GM23248 (cell line): ENCODE results near the gene PPOX. TPM values are rescaled to one million over a fixed set of nuclear protein-coding genes. Genes with fewer than 3 reads are reported as not detected.
A peak's percentile ranks its signal among the peaks of the same experiment; 100 is the strongest.

Experiments used
- DNase-seq: peaks from one replicate; pipeline ENCODE4 v3.0.0-alpha.2; 2015
- H2AFZ ChIP-seq: fragments of 200-600 bp; sonication (generic); 2 replicates; pipeline ENCODE4 v1.6.1; 2016; ENCODE audit warnings: antibody characterized with exemption
- H3F3A ChIP-seq: fragments of 200-600 bp; sonication (generic); 2 replicates; pipeline ENCODE4 v1.6.1; 2016; ENCODE audit warnings: mild to moderate bottlenecking, antibody characterized with exemption, mixed run types; ENCODE audit not compliant: insufficient read depth
- H3K27ac ChIP-seq: fragments of 200-600 bp; sonication (generic); 2 replicates; pipeline ENCODE4 v1.5.1; 2016; ENCODE audit warnings: mild to moderate bottlenecking
- H3K27me3 ChIP-seq: fragments of 200-600 bp; sonication (generic); replicated peaks from 2 replicates; pipeline ENCODE4 v1.6.1; 2016; ENCODE audit warnings: mild to moderate bottlenecking; ENCODE audit not compliant: insufficient read depth
- H3K36me3 ChIP-seq: fragments of 200-600 bp; sonication (generic); 2 replicates; pipeline ENCODE4 v1.6.1; 2016; ENCODE audit warnings: low read depth, mild to moderate bottlenecking
- H3K4me1 ChIP-seq: fragments of 200-600 bp; sonication (generic); 2 replicates; pipeline ENCODE4 v1.6.1; 2016; ENCODE audit warnings: mild to moderate bottlenecking; ENCODE audit not compliant: insufficient read depth
- H3K4me2 ChIP-seq: fragments of 200-600 bp; sonication (generic); one replicate; pipeline ENCODE4 v1.6.1; 2016; ENCODE audit warnings: mild to moderate bottlenecking; ENCODE audit not compliant: unreplicated experiment
- H3K4me3 ChIP-seq: fragments of 200-600 bp; sonication (generic); 2 replicates; pipeline ENCODE4 v1.5.1; 2016; ENCODE audit warnings: mild to moderate bottlenecking
- H3K79me2 ChIP-seq: fragments of 200-600 bp; sonication (generic); 2 replicates; pipeline ENCODE4 v1.6.1; 2016; ENCODE audit warnings: mild to moderate bottlenecking; ENCODE audit not compliant: insufficient read depth
- H3K9ac ChIP-seq: fragments of 200-600 bp; sonication (generic); 2 replicates; pipeline ENCODE4 v1.6.1; 2016; ENCODE audit warnings: mild to moderate bottlenecking
- H3K9me2 ChIP-seq: fragments of 200-600 bp; sonication (generic); 2 replicates; pipeline ENCODE4 v1.6.1; 2016; ENCODE audit warnings: mixed run types, mild to moderate bottlenecking, moderate library complexity; ENCODE audit not compliant: insufficient read depth
- H3K9me3 ChIP-seq: fragments of 200-600 bp; sonication (generic); one replicate; pipeline ENCODE4 v1.6.1; 2017; ENCODE audit warnings: low read depth
- H4K20me1 ChIP-seq: fragments of 200-600 bp; sonication (generic); 2 replicates; pipeline ENCODE4 v1.6.0; 2016; ENCODE audit not compliant: insufficient read depth
- EZH2 ChIP-seq: fragments of 200-600 bp; sonication (generic); IDR thresholded peaks from 2 replicates; pipeline ENCODE4 v1.6.1; 2018; ENCODE audit warnings: antibody characterized with exemption, mild to moderate bottlenecking; ENCODE audit not compliant: insufficient read depth, poor library complexity, severe bottlenecking
- EZH2phosphoT487 ChIP-seq: fragments of 200-600 bp; sonication (generic); IDR thresholded peaks from 2 replicates; pipeline ENCODE4 v1.6.1; 2018; ENCODE audit warnings: antibody characterized with exemption, moderate library complexity, mild to moderate bottlenecking, low read depth; ENCODE audit not compliant: insufficient read depth
- WGBS, 2 experiments: methylation state at CpG; one replicate each; pipeline ENCODE4 v1.1.6; 2015 to 2017; ENCODE audit warnings: low lambda C conversion rate in 2 of 2, low coverage in 1 of 2; ENCODE audit errors: missing lambda C conversion rate in 2 of 2; 5-methylcytosine and 5-hydroxymethylcytosine counted together
- in situ Hi-C: fragments of 300-500 bp; cut with MboI; formaldehyde crosslinking; loops from 2 replicates; pipeline ENCODE4 v1.15.0; 2020
- polyA plus RNA-seq: library from polyadenylated mRNA; unstranded; fragments of >200 nt; fragmentation: Nextera tagmentation; extraction: Ambion mirVana; gene quantifications from 2 replicates; pipeline ENCODE4 v1.2.1, GENCODE V29; 2016
- total RNA-seq: library from RNA; depleted of rRNA; stranded (reverse); fragments of >200 nt; shearing (Covaris generic); gene quantifications from 2 replicates; pipeline ENCODE4 v1.2.3, GENCODE V29; 2014; rRNA removed

The PPOX gene
- 18.8 and 36.2 TPM in 2 replicates for total RNA-seq
- 21.5 and 25.9 TPM in 2 replicates for polyA plus RNA-seq

DNA sequence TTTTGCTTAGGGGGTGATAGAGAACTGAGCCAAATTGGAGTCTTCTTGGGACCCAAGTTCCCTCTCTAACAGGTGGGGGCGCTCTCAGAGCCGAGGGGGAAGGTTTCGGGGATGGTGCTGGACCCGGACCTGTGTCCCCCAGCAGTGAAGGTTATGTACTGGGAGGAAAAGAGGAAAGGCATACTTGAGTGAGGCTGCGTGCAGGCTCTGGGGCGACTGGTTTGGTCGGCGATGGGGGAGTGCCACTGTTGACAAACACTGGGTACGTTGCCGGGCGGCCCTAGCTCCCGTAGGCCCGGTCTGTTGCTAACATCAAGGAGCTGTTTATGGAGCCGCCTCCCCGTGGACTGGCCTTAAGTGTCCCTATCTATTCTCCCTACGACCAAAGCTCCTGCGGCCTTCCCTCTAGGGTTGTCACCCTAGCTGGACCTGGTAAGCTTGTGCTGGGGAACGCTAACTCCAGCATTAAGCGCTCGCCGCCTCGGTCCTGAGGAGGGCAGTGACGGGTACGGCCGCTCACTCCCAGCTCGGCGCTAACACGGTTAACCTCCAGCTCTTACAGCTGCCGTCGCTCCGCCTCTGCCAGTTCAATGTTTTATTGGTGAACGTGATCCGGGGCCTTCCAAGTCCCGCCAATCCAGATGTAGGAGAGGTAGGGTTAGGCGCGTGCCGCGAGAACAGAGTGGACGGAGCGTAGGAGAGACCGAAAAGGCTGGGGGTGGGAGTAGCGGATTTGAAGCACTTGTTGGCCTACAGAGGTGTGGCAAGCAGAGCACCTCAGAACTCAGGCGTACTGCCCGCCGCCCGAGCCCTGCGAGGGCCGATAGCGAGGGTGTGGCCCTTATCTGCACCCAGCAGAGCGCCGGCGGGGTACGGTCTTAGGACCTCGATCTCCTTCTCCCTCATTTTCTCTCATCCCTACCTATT is at the start of gene PPOX:
Gene PPOX (plus strand): TSS at position 685 of the 927 bp plus-strand sequence. CDS start 422 bp downstream, outside the sequence.
- Histone ChIP-seq H3K27ac (peak within 1 kb of the TSS; percentile 99), H3K27me3 (no peaks in the 10 kb centered on the region), H3K4me2 (peak within 1 kb of the TSS; percentile 85), H3K36me3 (peaks cover 7% of the 10 kb centered on the region), H2AFZ (peak within 1 kb of the TSS; percentile 72), H3K9ac (peak within 1 kb of the TSS; percentile 96), H3F3A (peaks cover 20% of the 10 kb centered on the region), H3K4me1 (peaks cover 6% of the 10 kb centered on the region), H3K4me3 (peak within 1 kb of the TSS; percentile 79), H3K9me3 (no peaks in the 10 kb centered on the region), H4K20me1 (no peaks in the 10 kb centered on the region), H3K9me2 (no peaks in the 10 kb centered on the region), H3K79me2 (peaks cover 1% of the 10 kb centered on the region; the same call in 1 of the 2 replicates)
- in situ Hi-C loops, result no loop called here
- DNase-seq, result peak; percentile 99
- TF ChIP-seq EZH2 (no peak), EZH2phosphoT487 (no peak)
- WGBS, 2 experiments, result 1% methylated on average over 46 to 53 of the region's 54 CpGs

DNA sequence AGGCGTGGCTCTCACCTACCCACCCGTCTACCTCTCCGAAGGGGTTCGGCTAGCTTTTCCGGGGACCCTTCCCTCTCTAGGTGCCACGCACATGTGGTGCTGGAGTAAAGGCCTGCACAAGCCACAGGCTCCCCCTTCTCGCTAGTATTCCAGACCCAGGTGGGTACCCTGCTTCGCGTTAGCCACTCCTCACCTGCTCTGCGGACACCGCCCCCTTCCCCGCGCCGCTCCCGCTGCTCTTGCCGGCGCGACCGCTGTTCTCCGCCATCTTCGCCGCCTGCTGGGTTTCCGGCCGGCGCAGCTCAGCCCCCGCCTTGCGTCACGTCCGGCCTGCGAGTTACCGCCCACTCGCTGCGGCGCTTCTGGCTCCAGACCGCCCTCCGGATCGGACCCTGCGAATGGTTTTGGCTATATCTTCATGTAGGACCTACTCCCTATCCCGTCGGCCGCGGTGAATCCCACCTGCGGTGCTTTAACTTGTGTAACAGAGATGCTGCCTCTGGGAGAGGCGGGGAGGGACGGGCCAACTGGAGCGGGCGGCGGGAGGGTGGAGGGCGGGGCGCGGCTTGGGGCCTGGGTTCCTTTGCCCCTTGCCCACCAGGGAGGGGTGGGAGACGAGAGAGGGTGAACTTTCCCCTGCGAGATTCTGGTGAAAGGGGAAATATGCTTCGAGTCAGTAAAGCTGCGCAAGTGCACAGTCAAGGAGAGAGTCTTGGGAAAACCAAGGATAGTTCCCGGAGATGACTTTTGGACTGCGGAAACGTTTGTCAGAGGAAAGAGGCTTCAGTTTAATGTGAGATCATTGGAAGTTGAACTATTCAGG is 48.3 kb upstream of the PPOX start, which contains the start of the genes NIT1 and PFDN2:
Gene NIT1 (plus strand): TSS at position 347 of the 823 bp plus-strand sequence. CDS start 72 bp downstream, at position 419.
Gene PFDN2 (minus strand): TSS at position 279 of the 823 bp plus-strand sequence. CDS start 11 bp downstream, at position 268.
- Histone ChIP-seq H2AFZ (peak within 1 kb of the TSS; percentile 88), H3K79me2 (peaks cover 91% of the 10 kb centered on the region), H3K4me2 (peak within 1 kb of the TSS; percentile 91), H3K36me3 (peaks cover 28% of the 10 kb centered on the region; the same call in 1 of the 2 replicates), H3K27ac (peak within 1 kb of the TSS; percentile 95), H3K9me3 (no peaks in the 10 kb centered on the region), H3K9ac (peak within 1 kb of the TSS; percentile 99), H3K4me3 (peak within 1 kb of the TSS; percentile 97), H3K27me3 (no peaks in the 10 kb centered on the region), H3F3A (peaks cover 41% of the 10 kb centered on the region), H3K4me1 (peaks cover 45% of the 10 kb centered on the region), H4K20me1 (no peaks in the 10 kb centered on the region), H3K9me2 (no peaks in the 10 kb centered on the region)
- in situ Hi-C loops, result no loop called here
- TF ChIP-seq EZH2, result no peak
- TF ChIP-seq EZH2phosphoT487, result no peak
- DNase-seq, result peak; percentile 97
- WGBS, 2 experiments, result 1% methylated on average over 49 to 58 of the region's 58 CpGs

DNA sequence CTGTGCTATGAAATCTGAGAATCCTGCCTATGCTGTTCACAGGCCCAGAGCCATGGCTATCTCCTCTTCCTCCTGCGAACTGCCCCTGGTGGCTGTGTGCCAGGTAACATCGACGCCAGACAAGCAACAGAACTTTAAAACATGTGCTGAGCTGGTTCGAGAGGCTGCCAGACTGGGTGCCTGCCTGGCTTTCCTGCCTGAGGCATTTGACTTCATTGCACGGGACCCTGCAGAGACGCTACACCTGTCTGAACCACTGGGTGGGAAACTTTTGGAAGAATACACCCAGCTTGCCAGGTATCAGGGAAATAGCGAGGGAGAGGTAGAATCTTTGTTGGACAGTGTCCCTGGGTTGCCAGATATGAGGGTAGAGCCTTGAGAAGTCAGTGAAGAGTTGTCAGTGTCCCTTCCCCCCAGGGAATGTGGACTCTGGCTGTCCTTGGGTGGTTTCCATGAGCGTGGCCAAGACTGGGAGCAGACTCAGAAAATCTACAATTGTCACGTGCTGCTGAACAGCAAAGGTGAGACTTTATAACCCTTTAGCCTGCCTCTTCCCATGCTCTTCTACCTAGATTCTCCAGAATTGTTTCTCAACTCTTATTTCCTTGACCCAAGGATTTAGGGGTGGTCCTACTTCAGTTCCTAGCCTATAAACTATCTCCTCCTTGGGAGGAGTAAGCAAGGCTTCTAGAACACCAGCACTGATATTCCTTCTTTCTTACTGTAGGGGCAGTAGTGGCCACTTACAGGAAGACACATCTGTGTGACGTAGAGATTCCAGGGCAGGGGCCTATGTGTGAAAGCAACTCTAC is 46.9 kb upstream of the PPOX start:
- H3K27me3 ChIP-seq, result no peaks in the 10 kb centered on the region
- peak overlapping the region; percentile 95 for H3K27ac ChIP-seq
- peak; percentile 86 for DNase-seq
- peaks cover 43% of the 10 kb centered on the region for H3K4me1 ChIP-seq
- H3K9me3 ChIP-seq, result no peaks in the 10 kb centered on the region
- H3K79me2 ChIP-seq, result peaks cover 81% of the 10 kb centered on the region
- peak overlapping the region; percentile 99 for H3K9ac ChIP-seq
- peak overlapping the region; percentile 97 for H3K4me3 ChIP-seq
- peaks cover 42% of the 10 kb centered on the region for H3F3A ChIP-seq
- H3K4me2 ChIP-seq, result peak overlapping the region; percentile 91
- no peak for TF ChIP-seq EZH2phosphoT487
- TF ChIP-seq EZH2, result no peak
- WGBS, 2 experiments, result 42 to 43% methylated on average over 10 of the region's 10 CpGs
- H4K20me1 ChIP-seq, result no peaks in the 10 kb centered on the region
- H2AFZ ChIP-seq, result no peak overlapping the region; the same call in 1 of the 2 replicates
- H3K36me3 ChIP-seq, result peaks cover 30% of the 10 kb centered on the region; the same call in 1 of the 2 replicates
- H3K9me2 ChIP-seq, result no peaks in the 10 kb centered on the region
- in situ Hi-C loops, result no loop called here
